Mucosa of rectum (tissue), 2 donors: ENCODE measurements around the gene TUBB8.
"Not testable (repeated sequence)": the region's sequence is repeated elsewhere in the genome, so short reads cannot be mapped to it uniquely, and the experiment has no call there.

ENCODE experiments used
- H3K27ac ChIP-seq, 2 donors: one replicate each; pipeline ENCODE4 v1.7.0; 2013; ENCODE audit warnings: inconsistent platforms in 2 of 2, low read depth in 2 of 2, low read length in 2 of 2
- H3K27me3 ChIP-seq, 2 donors: one replicate each; pipeline ENCODE4 v1.7.0; 2013; ENCODE audit warnings: low read length in 2 of 2; ENCODE audit not compliant: control insufficient read depth in 2 of 2, insufficient read depth in 2 of 2
- H3K36me3 ChIP-seq, 2 donors: one replicate each; pipeline ENCODE4 v1.7.0; 2013; ENCODE audit warnings: low read length in 2 of 2; ENCODE audit not compliant: control insufficient read depth in 2 of 2, insufficient read depth in 2 of 2
- H3K4me1 ChIP-seq, 2 donors: one replicate each; pipeline ENCODE4 v1.7.0; 2013; ENCODE audit warnings: low read length in 2 of 2, mild to moderate bottlenecking in 1 of 2; ENCODE audit not compliant: control insufficient read depth in 2 of 2, insufficient read depth in 2 of 2
- H3K4me3 ChIP-seq, 2 donors: one replicate each; pipeline ENCODE4 v1.7.0; 2013; ENCODE audit warnings: low read length in 2 of 2
- H3K9ac ChIP-seq, 2 donors: one replicate each; pipeline ENCODE4 v1.7.0; 2013; ENCODE audit warnings: low read length in 2 of 2, low read depth in 1 of 2, mild to moderate bottlenecking in 1 of 2
- H3K9me3 ChIP-seq, 2 donors: one replicate each; pipeline ENCODE4 v1.7.0; 2013; ENCODE audit warnings: low read length in 2 of 2; ENCODE audit not compliant: control insufficient read depth in 2 of 2
- donor health status: healthy.
- donor health status: Normal muscosa, but diverticular disease.

The TUBB8 gene

GRCh38 chr10:87177-88080, 38.3 kb upstream of the TUBB8 start:
- no peak overlapping the region for H3K4me3 ChIP-seq
- H3K27me3 ChIP-seq: no peaks in the 10 kb centered on the region
- H3K4me1 ChIP-seq: no peaks in the 10 kb centered on the region
- no peak overlapping the region for H3K9ac ChIP-seq
- no peak overlapping the region for H3K27ac ChIP-seq
- H3K36me3 ChIP-seq: no peaks in the 10 kb centered on the region
- no peaks in the 10 kb centered on the region for H3K9me3 ChIP-seq

GRCh38 chr10:86031-86430, 36.9 kb upstream of the TUBB8 start:
- H3K36me3 ChIP-seq: no peaks in the 10 kb centered on the region
- no peak overlapping the region for H3K27ac ChIP-seq
- H3K9ac ChIP-seq: no peak overlapping the region
- peaks cover 0 to 3% of the 10 kb centered on the region in 2 donors for H3K27me3 ChIP-seq
- no peaks in the 10 kb centered on the region for H3K4me1 ChIP-seq
- no peaks in the 10 kb centered on the region for H3K9me3 ChIP-seq
- no peak overlapping the region for H3K4me3 ChIP-seq

GRCh38 chr10:85044-85443, 35.9 kb upstream of the TUBB8 start:
- no peaks in the 10 kb centered on the region for H3K4me1 ChIP-seq
- peaks cover 0 to 6% of the 10 kb centered on the region in 2 donors for H3K27me3 ChIP-seq
- no peak overlapping the region for H3K27ac ChIP-seq
- H3K36me3 ChIP-seq: no peaks in the 10 kb centered on the region
- no peak overlapping the region for H3K4me3 ChIP-seq
- H3K9me3 ChIP-seq: no peaks in the 10 kb centered on the region
- H3K9ac ChIP-seq: no peak overlapping the region

- no peaks in the 10 kb centered on the region for H3K4me1 ChIP-seq
- no peaks in the 10 kb centered on the region for H3K36me3 ChIP-seq
- H3K27me3 ChIP-seq: peaks cover 0 to 10% of the 10 kb centered on the region in 2 donors
- no peak overlapping the region for H3K9ac ChIP-seq
- no peak overlapping the region for H3K4me3 ChIP-seq
- no peaks in the 10 kb centered on the region for H3K9me3 ChIP-seq
- no peak overlapping the region for H3K27ac ChIP-seq
These were observed 34.9 kb upstream of the TUBB8 start for GRCh38 chr10:83930-84530.

GRCh38 chr10:80477-81105, 31.5 kb upstream of the TUBB8 start:
- H3K36me3 ChIP-seq: no peaks in the 10 kb centered on the region
- H3K9ac ChIP-seq: no peak overlapping the region
- H3K27me3 ChIP-seq: peaks cover 4 to 14% of the 10 kb centered on the region in 2 donors
- no peak overlapping the region for H3K4me3 ChIP-seq
- H3K4me1 ChIP-seq: peaks cover 0 to 2% of the 10 kb centered on the region in 2 donors
- H3K9me3 ChIP-seq: no peaks in the 10 kb centered on the region
- no peak overlapping the region for H3K27ac ChIP-seq

GRCh38 chr10:79532-80215, 30.6 kb upstream of the TUBB8 start:
- peaks cover 0 to 2% of the 10 kb centered on the region in 2 donors for H3K4me1 ChIP-seq
- H3K36me3 ChIP-seq: no peaks in the 10 kb centered on the region
- no peaks in the 10 kb centered on the region for H3K9me3 ChIP-seq
- no peak overlapping the region for H3K9ac ChIP-seq
- peaks cover 4 to 14% of the 10 kb centered on the region in 2 donors for H3K27me3 ChIP-seq
- H3K4me3 ChIP-seq: no peak overlapping the region
- H3K27ac ChIP-seq: no peak overlapping the region

GRCh38 chr10:78556-78955, 29.5 kb upstream of the TUBB8 start:
- H3K9ac ChIP-seq: no peak overlapping the region
- H3K27me3 ChIP-seq: peaks cover 4 to 14% of the 10 kb centered on the region in 2 donors
- no peaks in the 10 kb centered on the region for H3K36me3 ChIP-seq
- H3K4me3 ChIP-seq: no peak overlapping the region
- peaks cover 0 to 2% of the 10 kb centered on the region in 2 donors for H3K4me1 ChIP-seq
- H3K9me3 ChIP-seq: no peaks in the 10 kb centered on the region
- H3K27ac ChIP-seq: no peak overlapping the region

GRCh38 chr10:74266-74621, 25.1 kb upstream of the TUBB8 start:
- Histone ChIP-seq H3K4me3 (peak overlapping the region in 1 of 2 donors; percentile 73), H3K9ac (peak overlapping the region in 1 of 2 donors; percentile 60)
- not testable (repeated sequence) for H3K27me3 ChIP-seq, H3K36me3 ChIP-seq, H3K27ac ChIP-seq, H3K9me3 ChIP-seq, H3K4me1 ChIP-seq

- not testable (repeated sequence) for H3K9me3 ChIP-seq, H3K36me3 ChIP-seq, H3K27me3 ChIP-seq, H3K4me1 ChIP-seq, H3K27ac ChIP-seq
- Histone ChIP-seq H3K9ac (peak overlapping the region in 1 of 2 donors; percentile 60), H3K4me3 (peak overlapping the region; percentile 65 to 73)
These were observed 24.6 kb upstream of the TUBB8 start for GRCh38 chr10:73543-74265.
